HepG2 (cell line): Measurements from ENCODE around the gene BPI. TPM values are rescaled to one million over a fixed set of nuclear protein-coding genes. Genes with fewer than 3 reads are reported as not detected.

Experiments
- ARHGAP35 ChIP-seq: sonication (generic); formaldehyde crosslinking; IDR thresholded peaks from 2 replicates; pipeline ENCODE4 v1.9.0; 2022; ENCODE audit warnings: mild to moderate bottlenecking, inconsistent platforms, moderate library complexity, missing genetic modification reagents, borderline replicate concordance
- ATF2 ChIP-seq: sonication (generic); formaldehyde crosslinking; IDR thresholded peaks from 2 replicates; pipeline ENCODE4 v1.4.0; 2020; ENCODE audit warnings: missing genetic modification reagents
- BCL6 ChIP-seq: IDR thresholded peaks from 2 replicates; pipeline ENCODE4 v1.6.1; 2016; ENCODE audit warnings: missing genetic modification reagents, missing compliant biosample characterization
- CCDC6 ChIP-seq: sonication (generic); formaldehyde crosslinking; IDR thresholded peaks from 2 replicates; pipeline ENCODE4 v1.8.1; 2022; ENCODE audit warnings: mild to moderate bottlenecking, missing genetic modification reagents, moderate library complexity
- GABPA ChIP-seq, 2 experiments: IDR thresholded peaks; 2 replicates each; pipeline ENCODE4 v1.6.1; 2011 to 2016; ENCODE audit warnings: low read depth in 2 of 2, low read length in 1 of 2, missing biosample characterization in 1 of 2, missing genetic modification characterization in 1 of 2
- HBP1 ChIP-seq: IDR thresholded peaks from 2 replicates; pipeline ENCODE4 v1.6.1; 2016; ENCODE audit warnings: low read depth, control low read depth
- HCFC1 ChIP-seq: fragments of 150-350 bp; IDR thresholded peaks from 2 replicates; pipeline ENCODE4 v1.6.1; 2014; ENCODE audit warnings: low read depth, low read length
- JUNB ChIP-seq: sonication (generic); formaldehyde crosslinking; IDR thresholded peaks from 2 replicates; pipeline ENCODE4 v1.8.0; 2022; ENCODE audit warnings: missing genetic modification reagents, mild to moderate bottlenecking, borderline replicate concordance
- NFE2 ChIP-seq: sonication (generic); formaldehyde crosslinking; IDR thresholded peaks from 2 replicates; pipeline ENCODE4 v1.4.0; 2020; ENCODE audit warnings: missing genetic modification reagents
- NONO ChIP-seq, 2 experiments: fragments of 450-650 bp in 1 of 2; sonication (generic) in 1 of 2; formaldehyde crosslinking in 1 of 2; IDR thresholded peaks in 1 of 2; conservative IDR thresholded peaks in 1 of 2; 2 replicates each; pipeline versions ENCODE4 v1.6.1 to v1.8.0; 2017 to 2022; ENCODE audit warnings: mild to moderate bottlenecking in 1 of 2, missing genetic modification reagents in 1 of 2, moderate library complexity in 1 of 2
- PAWR ChIP-seq: sonication (generic); formaldehyde crosslinking; IDR thresholded peaks from 2 replicates; pipeline ENCODE4 v1.4.0; 2020; ENCODE audit warnings: missing genetic modification reagents, mild to moderate bottlenecking, borderline replicate concordance
- SALL2 ChIP-seq: sonication (generic); formaldehyde crosslinking; IDR thresholded peaks from 2 replicates; pipeline ENCODE4 v1.8.1; 2023; ENCODE audit warnings: mild to moderate bottlenecking, missing genetic modification reagents, inconsistent platforms
- SATB2 ChIP-seq: sonication (generic); formaldehyde crosslinking; IDR thresholded peaks from 2 replicates; pipeline ENCODE4 v1.5.0; 2020; ENCODE audit warnings: missing genetic modification reagents
- SRSF1 ChIP-seq: fragments of 200-400 bp; formaldehyde crosslinking; optimal IDR thresholded peaks from 2 replicates; pipeline ENCODE3; 2017; ENCODE audit warnings: mild to moderate bottlenecking, low read depth, low read length, moderate library complexity
- ZNF430 ChIP-seq: sonication (generic); formaldehyde crosslinking; IDR thresholded peaks from 2 replicates; pipeline ENCODE4 v1.9.0; 2021; ENCODE audit warnings: mild to moderate bottlenecking, missing genetic modification reagents
- ZNF614 ChIP-seq: IDR thresholded peaks from 2 replicates; pipeline ENCODE4 v1.6.1; 2018; ENCODE audit warnings: missing biosample characterization, missing genetic modification reagents, inconsistent platforms, borderline replicate concordance
- ZNF644 ChIP-seq: IDR thresholded peaks from 2 replicates; pipeline ENCODE4 v1.6.1; 2016; ENCODE audit warnings: low read depth
- polyA plus RNA-seq, 8 experiments: library from polyadenylated mRNA; depleted of rRNA in 3 of 8; stranded (reverse) in 7 of 8; unstranded in 1 of 8; fragments of >200 nt; fragmentation: Illumina TruSeq in 4 of 8; extraction: Trizol in 4 of 8; gene quantifications; 2 replicates each; pipeline versions ENCODE4 v1.2.1 to v1.2.3, GENCODE V29; 2011 to 2016; ENCODE audit warnings: low read depth in 4 of 8, missing spikeins in 1 of 8, mixed read lengths in 1 of 8; ENCODE audit not compliant: insufficient read depth in 1 of 8
- total RNA-seq, 5 experiments: library from RNA; depleted of rRNA; stranded (reverse); fragments of >200 nt; fragmentation: Illumina TruSeq; extraction: Trizol; gene quantifications; 2 replicates each; pipeline ENCODE4 v1.2.3, GENCODE V29; 2016; ENCODE audit warnings: low read depth in 1 of 5
- TF ChIP-seq, protein P1 (sequence below): sonication (generic); formaldehyde crosslinking; IDR thresholded peaks from 2 replicates; pipeline ENCODE4 v1.4.0; 2020; ENCODE audit warnings: missing genetic modification reagents
- TF ChIP-seq, protein P2 (sequence below): sonication (generic); formaldehyde crosslinking; conservative IDR thresholded peaks from 2 replicates; pipeline ENCODE4 v1.4.0; 2020; ENCODE audit warnings: mild to moderate bottlenecking, missing genetic modification reagents, moderate library complexity

The BPI gene
- total and polyA plus RNA-seq, 2 of the 13 experiments (the other 11 are each of a cell fraction or from before 2014, with no cell fraction given): not detected

DNA sequence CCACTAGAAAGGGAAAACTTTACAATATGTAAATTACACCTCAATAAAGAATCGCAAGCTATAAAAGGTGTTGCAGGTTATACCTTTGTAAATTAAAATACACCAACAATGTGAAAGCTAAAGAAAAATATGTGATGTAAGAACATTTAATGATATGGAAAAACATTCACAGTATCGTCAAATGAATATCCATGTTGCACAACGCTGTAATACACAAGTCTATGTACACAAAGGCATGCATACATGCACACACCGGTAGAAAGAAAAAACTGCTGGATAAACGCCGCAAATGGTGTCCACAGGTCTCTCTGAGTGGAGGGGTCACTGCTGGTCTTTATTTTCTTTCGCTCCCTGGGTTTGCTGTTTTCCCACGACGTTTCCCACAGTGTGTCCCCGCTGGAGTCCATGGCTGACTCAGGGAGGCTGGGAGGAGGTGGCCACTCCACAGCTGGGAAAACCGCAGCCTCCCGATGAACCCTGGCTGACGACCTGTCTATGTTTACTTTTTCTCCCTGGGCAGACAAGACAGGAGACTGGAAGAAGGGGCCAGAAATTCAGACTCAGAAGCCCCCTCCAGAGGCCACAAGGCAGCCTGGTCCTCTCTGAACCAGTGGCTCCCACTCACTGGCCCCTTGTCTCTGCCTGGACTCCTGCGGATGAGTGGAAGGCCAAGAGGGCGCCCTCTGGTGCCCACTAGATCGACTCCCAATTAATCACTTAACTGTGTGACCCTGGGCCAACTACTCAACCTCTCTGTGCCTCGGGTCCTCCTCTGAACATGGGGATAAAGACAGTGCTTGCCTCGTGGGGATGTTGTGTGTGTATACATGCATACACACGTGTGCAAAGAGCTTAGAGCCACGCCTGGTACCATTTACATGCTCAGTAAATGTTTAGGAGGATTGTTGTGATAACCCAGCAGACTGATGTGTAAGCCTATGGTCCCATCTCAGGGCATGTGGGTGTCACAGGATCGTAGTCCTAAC lies 12.8 kb upstream of the BPI start (continued):
- TF ChIP-seq, protein P1, sequence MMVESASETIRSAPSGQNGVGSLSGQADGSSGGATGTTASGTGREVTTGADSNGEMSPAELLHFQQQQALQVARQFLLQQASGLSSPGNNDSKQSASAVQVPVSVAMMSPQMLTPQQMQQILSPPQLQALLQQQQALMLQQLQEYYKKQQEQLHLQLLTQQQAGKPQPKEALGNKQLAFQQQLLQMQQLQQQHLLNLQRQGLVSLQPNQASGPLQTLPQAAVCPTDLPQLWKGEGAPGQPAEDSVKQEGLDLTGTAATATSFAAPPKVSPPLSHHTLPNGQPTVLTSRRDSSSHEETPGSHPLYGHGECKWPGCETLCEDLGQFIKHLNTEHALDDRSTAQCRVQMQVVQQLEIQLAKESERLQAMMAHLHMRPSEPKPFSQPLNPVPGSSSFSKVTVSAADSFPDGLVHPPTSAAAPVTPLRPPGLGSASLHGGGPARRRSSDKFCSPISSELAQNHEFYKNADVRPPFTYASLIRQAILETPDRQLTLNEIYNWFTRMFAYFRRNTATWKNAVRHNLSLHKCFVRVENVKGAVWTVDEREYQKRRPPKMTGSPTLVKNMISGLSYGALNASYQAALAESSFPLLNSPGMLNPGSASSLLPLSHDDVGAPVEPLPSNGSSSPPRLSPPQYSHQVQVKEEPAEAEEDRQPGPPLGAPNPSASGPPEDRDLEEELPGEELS (CRISPR knock-in tag): 0 out of 2 replicates have a peak, but pooled peaks have one; percentile 14
- no peak for TF ChIP-seq ARHGAP35 (CRISPR knock-in tag)
- TF ChIP-seq GABPA (IDR thresholded peaks at IDR 0.05; ENCODE audit: low read depth, low read length): no peak
- no peak for TF ChIP-seq GABPA (CRISPR knock-in tag; IDR thresholded peaks at IDR 0.05; ENCODE audit: low read depth)
- TF ChIP-seq, protein P2, sequence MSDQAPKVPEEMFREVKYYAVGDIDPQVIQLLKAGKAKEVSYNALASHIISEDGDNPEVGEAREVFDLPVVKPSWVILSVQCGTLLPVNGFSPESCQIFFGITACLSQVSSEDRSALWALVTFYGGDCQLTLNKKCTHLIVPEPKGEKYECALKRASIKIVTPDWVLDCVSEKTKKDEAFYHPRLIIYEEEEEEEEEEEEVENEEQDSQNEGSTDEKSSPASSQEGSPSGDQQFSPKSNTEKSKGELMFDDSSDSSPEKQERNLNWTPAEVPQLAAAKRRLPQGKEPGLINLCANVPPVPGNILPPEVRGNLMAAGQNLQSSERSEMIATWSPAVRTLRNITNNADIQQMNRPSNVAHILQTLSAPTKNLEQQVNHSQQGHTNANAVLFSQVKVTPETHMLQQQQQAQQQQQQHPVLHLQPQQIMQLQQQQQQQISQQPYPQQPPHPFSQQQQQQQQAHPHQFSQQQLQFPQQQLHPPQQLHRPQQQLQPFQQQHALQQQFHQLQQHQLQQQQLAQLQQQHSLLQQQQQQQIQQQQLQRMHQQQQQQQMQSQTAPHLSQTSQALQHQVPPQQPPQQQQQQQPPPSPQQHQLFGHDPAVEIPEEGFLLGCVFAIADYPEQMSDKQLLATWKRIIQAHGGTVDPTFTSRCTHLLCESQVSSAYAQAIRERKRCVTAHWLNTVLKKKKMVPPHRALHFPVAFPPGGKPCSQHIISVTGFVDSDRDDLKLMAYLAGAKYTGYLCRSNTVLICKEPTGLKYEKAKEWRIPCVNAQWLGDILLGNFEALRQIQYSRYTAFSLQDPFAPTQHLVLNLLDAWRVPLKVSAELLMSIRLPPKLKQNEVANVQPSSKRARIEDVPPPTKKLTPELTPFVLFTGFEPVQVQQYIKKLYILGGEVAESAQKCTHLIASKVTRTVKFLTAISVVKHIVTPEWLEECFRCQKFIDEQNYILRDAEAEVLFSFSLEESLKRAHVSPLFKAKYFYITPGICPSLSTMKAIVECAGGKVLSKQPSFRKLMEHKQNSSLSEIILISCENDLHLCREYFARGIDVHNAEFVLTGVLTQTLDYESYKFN: 0 out of 2 replicates have a peak, but pooled peaks have one; percentile 33
- TF ChIP-seq HCFC1: peak; percentile 29; the same call in 1 of the 2 replicates
- no peak for TF ChIP-seq JUNB (CRISPR knock-in tag)
- TF ChIP-seq NFE2: no peak
- no peak for TF ChIP-seq CCDC6 (CRISPR knock-in tag)
- 0 out of 2 replicates have a peak, but pooled peaks have one; percentile 42 for TF ChIP-seq ATF2 (CRISPR knock-in tag)
- TF ChIP-seq SATB2 (CRISPR knock-in tag): no peak
- TF ChIP-seq BCL6 (CRISPR knock-in tag): peak; percentile 57
- TF ChIP-seq SRSF1: no peak
- TF ChIP-seq ZNF430 (CRISPR knock-in tag): 0 out of 2 replicates have a peak, but pooled peaks have one; percentile 19
- no peak for TF ChIP-seq PAWR (CRISPR knock-in tag)
- TF ChIP-seq SALL2 (CRISPR knock-in tag): 0 out of 2 replicates have a peak, but pooled peaks have one; percentile 26
- TF ChIP-seq HBP1: no peak
- TF ChIP-seq ZNF644 (CRISPR knock-in tag): 0 out of 2 replicates have a peak, but pooled peaks have one; percentile 44
- no peak for TF ChIP-seq NONO (IDR thresholded peaks at IDR 0.05)
- TF ChIP-seq NONO (CRISPR knock-in tag; conservative IDR thresholded peaks at IDR 0.05): 0 out of 2 replicates have a peak, but pooled peaks have one; percentile 53
- no peak for TF ChIP-seq ZNF614
